Measurements from ENCODE around the gene REEP2.
"Not testable (repeated sequence)": the region's sequence is repeated elsewhere in the genome, so short reads cannot be mapped to it uniquely, and the experiment has no call there.

Gene REEP2

DNA sequence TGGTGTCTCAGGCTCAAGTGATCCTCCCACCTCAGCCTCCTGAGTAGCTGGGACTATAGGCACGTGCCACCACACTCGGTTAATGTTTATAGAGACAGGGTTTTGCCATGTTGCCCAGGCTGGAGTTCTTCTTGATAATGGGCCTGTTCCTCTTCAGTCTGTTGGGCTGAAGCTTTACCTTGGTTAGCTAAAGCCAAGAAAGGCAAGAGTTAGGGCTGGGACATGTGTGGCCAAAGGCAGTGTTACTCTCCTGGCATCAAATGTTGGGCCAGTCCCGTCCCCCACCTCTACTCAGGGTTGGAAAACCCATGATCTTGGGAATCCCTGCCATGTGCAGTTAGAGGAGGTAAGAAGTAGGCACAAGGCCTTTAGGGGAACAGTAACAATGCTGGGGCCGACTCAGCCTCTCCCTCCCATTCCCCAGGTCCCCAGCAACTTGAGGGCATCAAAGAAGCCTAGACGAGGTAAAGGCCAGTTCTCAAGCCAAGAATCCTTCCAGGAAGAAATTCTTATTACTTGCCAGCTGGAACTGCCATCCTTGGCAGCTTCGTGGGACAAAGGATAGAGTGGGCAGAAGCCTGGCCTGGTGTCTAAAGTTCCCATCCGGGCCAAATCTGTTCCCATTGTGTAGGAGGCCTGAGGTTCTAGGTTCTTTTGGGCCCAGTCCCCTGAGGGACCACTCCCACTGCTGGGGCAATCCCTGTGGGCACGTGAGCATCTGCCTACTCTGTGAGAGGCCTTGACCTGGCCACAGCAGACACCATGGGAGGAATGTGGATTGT lies 30.9 kb downstream of the REEP2 start:
- TF ChIP-seq, protein P1, sequence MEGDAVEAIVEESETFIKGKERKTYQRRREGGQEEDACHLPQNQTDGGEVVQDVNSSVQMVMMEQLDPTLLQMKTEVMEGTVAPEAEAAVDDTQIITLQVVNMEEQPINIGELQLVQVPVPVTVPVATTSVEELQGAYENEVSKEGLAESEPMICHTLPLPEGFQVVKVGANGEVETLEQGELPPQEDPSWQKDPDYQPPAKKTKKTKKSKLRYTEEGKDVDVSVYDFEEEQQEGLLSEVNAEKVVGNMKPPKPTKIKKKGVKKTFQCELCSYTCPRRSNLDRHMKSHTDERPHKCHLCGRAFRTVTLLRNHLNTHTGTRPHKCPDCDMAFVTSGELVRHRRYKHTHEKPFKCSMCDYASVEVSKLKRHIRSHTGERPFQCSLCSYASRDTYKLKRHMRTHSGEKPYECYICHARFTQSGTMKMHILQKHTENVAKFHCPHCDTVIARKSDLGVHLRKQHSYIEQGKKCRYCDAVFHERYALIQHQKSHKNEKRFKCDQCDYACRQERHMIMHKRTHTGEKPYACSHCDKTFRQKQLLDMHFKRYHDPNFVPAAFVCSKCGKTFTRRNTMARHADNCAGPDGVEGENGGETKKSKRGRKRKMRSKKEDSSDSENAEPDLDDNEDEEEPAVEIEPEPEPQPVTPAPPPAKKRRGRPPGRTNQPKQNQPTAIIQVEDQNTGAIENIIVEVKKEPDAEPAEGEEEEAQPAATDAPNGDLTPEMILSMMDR (IDR thresholded peaks at IDR 0.05; ENCODE audit: extremely low read depth, insufficient read depth, missing control alignments), result no peak
- DNase-seq (ENCODE audit: low spot score), result no peak
- in situ Hi-C loops (cut with MboI; ENCODE audit: low pct_unique_long_range_greater_than_20kb, low sequenced_read_pairs, unreplicated experiment), result no loop called here

DNA sequence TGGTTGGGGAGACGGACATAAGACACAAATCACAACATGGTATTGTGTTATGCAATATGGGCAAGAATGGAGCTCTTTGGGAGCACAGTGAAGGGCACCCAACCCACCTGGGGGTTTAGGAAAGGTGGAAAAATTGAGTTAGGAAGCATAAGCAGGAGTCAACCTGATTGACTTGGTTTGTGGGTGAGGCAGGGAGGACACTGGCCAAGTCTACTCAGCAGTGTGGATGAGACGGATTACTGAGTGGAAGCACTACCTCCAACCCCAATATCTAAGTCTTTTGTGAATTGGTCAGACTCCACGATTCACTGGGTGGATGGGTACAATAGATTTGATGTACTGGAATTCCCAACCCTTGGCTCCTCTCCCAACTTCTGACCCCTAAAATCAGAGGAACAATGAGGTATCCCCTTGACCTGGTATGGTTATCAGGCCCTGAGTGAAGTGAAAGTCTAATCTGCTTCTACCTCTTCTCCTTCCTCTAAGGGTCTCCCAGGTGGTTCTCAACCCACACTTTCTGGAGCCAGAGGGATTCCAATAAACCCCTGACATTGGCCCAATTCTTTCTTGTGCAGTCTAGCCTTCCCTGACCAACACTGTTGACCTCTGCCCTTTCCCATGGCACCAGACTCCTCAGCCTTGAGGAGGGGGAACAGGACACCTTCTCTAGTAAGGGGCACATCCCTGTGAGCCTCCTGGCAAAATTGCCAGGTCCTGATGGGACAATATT lies 31.6 kb downstream of the REEP2 start:
- in situ Hi-C loops (cut with MboI; ENCODE audit: low pct_unique_long_range_greater_than_20kb, low sequenced_read_pairs, unreplicated experiment), result no loop called here
- no peak for DNase-seq (ENCODE audit: low spot score)
- TF ChIP-seq, protein P1 (IDR thresholded peaks at IDR 0.05; ENCODE audit: extremely low read depth, insufficient read depth, missing control alignments), result no peak

DNA sequence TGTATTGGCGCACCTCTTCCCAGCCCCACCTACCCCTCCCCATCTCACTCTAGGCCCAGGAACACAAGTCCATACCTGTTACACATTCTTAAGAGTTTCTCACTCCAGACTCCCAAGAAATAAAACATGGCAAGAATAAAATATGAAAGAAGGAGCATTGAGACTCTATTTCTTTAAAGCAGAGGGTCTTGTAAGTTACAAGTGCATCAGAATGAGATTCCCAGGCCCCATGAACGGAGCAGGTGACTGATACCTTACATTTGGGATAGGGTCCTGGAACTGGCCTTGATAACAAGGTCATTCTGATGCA lies 32.1 kb downstream of the REEP2 start:
- in situ Hi-C loops (cut with MboI; ENCODE audit: low pct_unique_long_range_greater_than_20kb, low sequenced_read_pairs, unreplicated experiment), result no loop called here

DNA sequence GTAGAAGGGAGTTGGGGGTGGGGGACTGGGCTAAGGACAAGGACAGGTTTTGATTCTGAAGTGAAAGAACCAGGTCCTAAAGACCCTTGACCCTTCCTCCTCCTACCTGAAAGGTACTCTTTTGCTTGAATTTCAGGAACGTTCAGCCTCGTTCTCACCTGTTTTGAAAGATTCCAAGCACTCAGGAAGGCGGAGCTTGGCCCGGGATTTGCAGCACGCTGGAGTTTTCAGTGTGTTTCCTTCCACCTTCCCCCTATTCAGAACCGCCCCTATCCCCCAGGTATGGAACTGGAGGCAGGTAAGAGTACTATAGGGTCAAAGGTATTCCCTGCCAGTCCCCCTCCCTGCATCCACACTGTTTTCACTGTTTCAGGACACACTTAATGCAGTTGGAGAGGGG lies 33.5 kb downstream of the REEP2 start:
- TF ChIP-seq, protein P1 (IDR thresholded peaks at IDR 0.05; ENCODE audit: extremely low read depth, insufficient read depth, missing control alignments), result no peak
- in situ Hi-C loops (cut with MboI; ENCODE audit: low pct_unique_long_range_greater_than_20kb, low sequenced_read_pairs, unreplicated experiment), result no loop called here

More for the DNA sequence above, 32.1 kb downstream of the REEP2 start:
- TF ChIP-seq, protein P1 (IDR thresholded peaks at IDR 0.05; ENCODE audit: extremely low read depth, insufficient read depth, missing control alignments), result no peak
- DNase-seq (ENCODE audit: low spot score), result no peak

DNA sequence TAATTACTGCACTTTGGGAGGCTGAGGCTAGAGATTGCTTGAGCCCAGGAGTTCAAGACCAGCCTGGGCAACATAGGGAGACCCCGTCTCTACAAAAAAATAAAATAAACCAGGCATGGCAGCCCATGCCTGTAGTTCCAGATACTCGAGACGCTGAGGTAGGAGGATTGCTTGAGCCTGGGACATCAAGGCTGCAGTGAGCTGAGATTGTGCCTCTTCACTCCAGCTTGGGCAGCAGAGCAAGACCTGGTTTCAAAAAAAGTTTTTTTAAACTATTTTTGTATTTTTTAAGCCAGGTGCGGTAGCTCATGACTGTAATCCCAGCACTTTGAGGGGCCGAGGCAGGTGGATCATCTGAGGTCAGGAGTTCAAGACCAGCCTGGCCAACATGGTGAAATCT lies 34.3 kb downstream of the REEP2 start:
- in situ Hi-C loops (cut with MboI; ENCODE audit: low pct_unique_long_range_greater_than_20kb, low sequenced_read_pairs, unreplicated experiment); DNase-seq (ENCODE audit: low spot score): not testable (repeated sequence)

More for the DNA sequence above, 33.5 kb downstream of the REEP2 start:
- no peak for DNase-seq (ENCODE audit: low spot score)

DNA sequence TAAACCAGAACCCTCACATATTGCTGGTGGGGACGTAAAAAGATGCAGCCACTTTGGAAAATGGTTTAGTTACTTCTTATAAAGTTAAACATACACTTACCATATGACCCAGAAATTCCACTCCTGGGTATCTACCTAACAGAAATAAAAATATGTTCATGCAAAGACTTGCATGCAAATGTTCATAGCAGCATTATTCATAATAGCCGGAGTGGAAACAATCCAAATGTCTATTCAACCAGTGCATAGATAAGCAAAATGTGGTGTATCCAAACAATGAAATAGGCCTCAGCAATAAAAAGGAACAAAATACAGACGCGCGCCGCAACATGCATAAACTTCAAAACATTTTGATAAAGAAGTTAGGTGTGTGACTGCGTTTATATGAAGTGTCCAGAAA lies 38.1 kb downstream of the REEP2 start:
- TF ChIP-seq, protein P1 (IDR thresholded peaks at IDR 0.05; ENCODE audit: extremely low read depth, insufficient read depth, missing control alignments), result no peak
- DNase-seq (ENCODE audit: low spot score), result no peak
- in situ Hi-C loops (cut with MboI; ENCODE audit: low pct_unique_long_range_greater_than_20kb, low sequenced_read_pairs, unreplicated experiment), result no loop called here

DNA sequence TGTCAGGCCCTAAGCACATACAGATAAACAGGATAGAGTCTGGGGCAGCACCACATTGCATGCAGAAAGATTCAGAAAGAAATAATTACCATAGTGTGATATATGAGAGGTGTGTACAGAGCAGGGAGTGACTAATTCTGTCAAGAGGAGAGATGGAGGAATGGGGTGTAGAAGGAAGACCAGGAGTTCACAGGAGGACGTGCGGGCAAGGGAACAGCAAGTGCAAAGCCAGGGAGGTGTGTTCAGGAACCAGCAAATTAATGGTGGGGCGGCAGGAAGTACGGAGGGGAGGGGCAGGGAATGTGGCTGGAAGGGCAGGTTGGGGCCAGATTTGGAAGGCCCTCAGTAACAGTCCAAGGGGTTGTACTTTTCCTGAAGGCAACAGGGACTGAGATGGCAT lies 43.8 kb downstream of the REEP2 start:
- TF ChIP-seq, protein P1 (IDR thresholded peaks at IDR 0.05; ENCODE audit: extremely low read depth, insufficient read depth, missing control alignments), result no peak
- DNase-seq (ENCODE audit: low spot score), result no peak
- in situ Hi-C loops (cut with MboI; ENCODE audit: low pct_unique_long_range_greater_than_20kb, low sequenced_read_pairs, unreplicated experiment), result no loop called here
